ENCODE data around the gene TPM4.
A peak's percentile ranks its signal among the peaks of the same experiment; 100 is the strongest.

TPM4 gene

DNA sequence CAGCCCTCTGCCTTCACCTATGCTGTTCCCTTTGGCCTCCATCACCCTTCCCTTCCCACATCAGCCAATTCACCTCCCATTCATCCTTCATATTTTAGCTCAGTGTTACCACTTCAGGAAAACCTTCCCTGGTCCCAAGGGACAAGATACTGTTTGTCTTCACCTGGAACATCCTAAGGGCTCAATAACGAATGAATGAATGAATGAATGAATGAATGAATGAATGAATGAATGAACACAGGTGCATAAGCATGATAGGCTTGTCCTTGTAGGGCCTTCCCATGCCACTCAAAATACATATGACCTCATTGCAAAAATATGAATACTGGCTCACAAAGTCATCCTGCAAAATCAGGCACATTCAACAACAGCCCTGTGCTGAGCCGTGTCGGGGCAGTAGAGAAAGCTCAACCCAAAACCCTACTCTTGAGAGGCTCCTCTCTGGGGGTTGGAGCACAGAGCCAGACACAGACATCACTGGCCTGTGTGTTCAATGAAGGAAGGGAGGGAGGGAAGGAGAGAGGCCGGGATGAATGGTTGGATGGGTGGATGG, 33.7 kb upstream of the TPM4 start:
- no peak for DNase-seq (ENCODE audit: extremely low spot score)
- POLR2A ChIA-PET = interaction anchor here (2.9 kb wide), 1 partner anchor 143 kb away, joined by 17 read pairs; the partner anchor contains the start of gene FAM32A
- CTCF ChIA-PET = interaction anchor here (1.0 kb wide), 1 partner anchor 132 kb away, joined by 3 read pairs; no protein-coding TSS in a partner anchor
- TF ChIP-seq ELF4 (IDR thresholded peaks at IDR 0.05) (no peak), L3MBTL2 (conservative IDR thresholded peaks at IDR 0.05) (no peak), FOXK2 (IDR thresholded peaks at IDR 0.05) (no peak), TARDBP (IDR thresholded peaks at IDR 0.05) (no peak), ZNF384 (IDR thresholded peaks at IDR 0.05) (no peak), CTBP1 (IDR thresholded peaks at IDR 0.05; ENCODE audit: borderline replicate concordance) (no peak)
- TF ChIP-seq, protein P1, sequence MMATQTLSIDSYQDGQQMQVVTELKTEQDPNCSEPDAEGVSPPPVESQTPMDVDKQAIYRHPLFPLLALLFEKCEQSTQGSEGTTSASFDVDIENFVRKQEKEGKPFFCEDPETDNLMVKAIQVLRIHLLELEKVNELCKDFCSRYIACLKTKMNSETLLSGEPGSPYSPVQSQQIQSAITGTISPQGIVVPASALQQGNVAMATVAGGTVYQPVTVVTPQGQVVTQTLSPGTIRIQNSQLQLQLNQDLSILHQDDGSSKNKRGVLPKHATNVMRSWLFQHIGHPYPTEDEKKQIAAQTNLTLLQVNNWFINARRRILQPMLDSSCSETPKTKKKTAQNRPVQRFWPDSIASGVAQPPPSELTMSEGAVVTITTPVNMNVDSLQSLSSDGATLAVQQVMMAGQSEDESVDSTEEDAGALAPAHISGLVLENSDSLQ (IDR thresholded peaks at IDR 0.05) = no peak

- no peak for TF ChIP-seq L3MBTL2 (conservative IDR thresholded peaks at IDR 0.05)
- TF ChIP-seq ARNT (IDR thresholded peaks at IDR 0.05) = no peak
- POLR2A ChIA-PET = no interaction called here
- CTCF ChIA-PET = no interaction called here
Observed at GRCh38 chr19:16043156-16043757, 33.0 kb upstream of the TPM4 start.

DNA sequence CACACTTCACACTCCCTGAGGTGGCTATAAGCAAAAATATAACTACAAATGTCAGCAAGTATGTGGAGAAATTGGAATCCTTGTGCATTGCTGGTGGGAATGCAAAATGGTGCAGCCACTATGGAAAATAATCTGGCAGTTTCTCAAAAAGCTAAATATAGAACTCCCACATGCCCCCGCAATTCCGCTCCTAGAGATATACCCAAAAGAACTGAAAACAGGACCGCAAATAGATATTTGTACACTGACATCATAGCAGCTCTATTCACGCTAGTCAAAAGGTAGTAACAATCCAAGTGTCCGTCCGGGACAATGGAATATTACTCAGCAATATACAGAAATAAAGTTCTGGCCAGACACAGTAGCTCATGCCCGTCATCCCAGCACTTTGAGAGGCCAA, 31.5 kb upstream of the TPM4 start:
- DNase-seq (ENCODE audit: extremely low spot score) = no peak
- TF ChIP-seq ELF4 (IDR thresholded peaks at IDR 0.05) (no peak), CTBP1 (IDR thresholded peaks at IDR 0.05; ENCODE audit: borderline replicate concordance) (no peak), FOXM1 (IDR thresholded peaks at IDR 0.05; ENCODE audit: borderline replicate concordance) (no peak), L3MBTL2 (conservative IDR thresholded peaks at IDR 0.05) (no peak), SUZ12 (IDR thresholded peaks at IDR 0.05) (no peak), NFRKB (IDR thresholded peaks at IDR 0.05) (no peak), ARNT (IDR thresholded peaks at IDR 0.05) (no peak), LEF1 (IDR thresholded peaks at IDR 0.05; ENCODE audit: borderline replicate concordance) (no peak), BHLHE40 (IDR thresholded peaks at IDR 0.05; ENCODE audit: borderline replicate concordance) (no peak), HDGF (IDR thresholded peaks at IDR 0.05; ENCODE audit: borderline replicate concordance) (no peak), SP1 (IDR thresholded peaks at IDR 0.05) (no peak), ZNF384 (IDR thresholded peaks at IDR 0.05) (no peak), TARDBP (IDR thresholded peaks at IDR 0.05) (no peak), FOXK2 (IDR thresholded peaks at IDR 0.05) (no peak), FOXA1 (IDR thresholded peaks at IDR 0.05) (no peak)
- POLR2A ChIA-PET = no interaction called here
- CTCF ChIA-PET = interaction anchor here (0.6 to 0.7 kb wide), 2 partner anchors 66 to 133 kb away, joined by 3 read pairs; no protein-coding TSS in a partner anchor

More at GRCh38 chr19:16043156-16043757, 33.0 kb upstream of the TPM4 start:
- no peak for DNase-seq (ENCODE audit: extremely low spot score)

GRCh38 chr19:16045171-16045570, 31.1 kb upstream of the TPM4 start:
- DNase-seq (ENCODE audit: extremely low spot score) = no peak
- ChIA-PET CTCF (interaction anchor here (0.7 kb wide), 1 partner anchor 66 kb away, joined by 3 read pairs; no protein-coding TSS in a partner anchor), POLR2A (no interaction called here)
- no peak for TF ChIP-seq FOXA1 (IDR thresholded peaks at IDR 0.05)
- no peak for TF ChIP-seq L3MBTL2 (conservative IDR thresholded peaks at IDR 0.05)
- no peak for TF ChIP-seq LEF1 (IDR thresholded peaks at IDR 0.05; ENCODE audit: borderline replicate concordance)
- no peak for TF ChIP-seq BHLHE40 (IDR thresholded peaks at IDR 0.05; ENCODE audit: borderline replicate concordance)
- no peak for TF ChIP-seq SP1 (IDR thresholded peaks at IDR 0.05)
- no peak for TF ChIP-seq SUZ12 (IDR thresholded peaks at IDR 0.05)
- no peak for TF ChIP-seq ZNF384 (IDR thresholded peaks at IDR 0.05)

DNA sequence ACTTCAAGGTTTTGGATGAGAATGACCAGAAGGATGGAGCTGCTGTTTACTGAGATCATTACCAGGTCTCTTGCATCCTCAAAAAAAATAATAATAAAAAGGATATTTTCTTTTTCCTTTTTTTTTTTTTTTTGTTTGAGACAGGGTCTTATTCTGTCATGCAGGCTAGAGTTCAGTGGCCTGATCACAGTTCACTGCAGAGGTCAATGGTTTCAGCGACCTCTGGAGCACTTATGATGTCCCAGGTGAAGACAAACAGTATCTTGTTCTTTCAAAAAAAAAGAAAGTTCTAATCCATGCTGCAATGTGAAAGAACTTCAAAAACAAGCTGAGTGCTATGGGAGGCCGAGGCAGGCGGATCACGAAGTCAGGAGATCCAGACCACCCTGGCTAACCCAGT, 30.4 kb upstream of the TPM4 start:
- DNase-seq (ENCODE audit: extremely low spot score) = no peak
- TF ChIP-seq, protein P1 (IDR thresholded peaks at IDR 0.05) = no peak
- TF ChIP-seq TARDBP (IDR thresholded peaks at IDR 0.05) (no peak), CTBP1 (IDR thresholded peaks at IDR 0.05; ENCODE audit: borderline replicate concordance) (no peak), ELF4 (IDR thresholded peaks at IDR 0.05) (no peak), ZNF384 (IDR thresholded peaks at IDR 0.05) (no peak), HDGF (IDR thresholded peaks at IDR 0.05; ENCODE audit: borderline replicate concordance) (no peak), LEF1 (IDR thresholded peaks at IDR 0.05; ENCODE audit: borderline replicate concordance) (no peak), L3MBTL2 (conservative IDR thresholded peaks at IDR 0.05) (no peak), BHLHE40 (IDR thresholded peaks at IDR 0.05; ENCODE audit: borderline replicate concordance) (no peak), SUZ12 (IDR thresholded peaks at IDR 0.05) (no peak), FOXA1 (IDR thresholded peaks at IDR 0.05) (no peak), SP1 (IDR thresholded peaks at IDR 0.05) (no peak)
- ChIA-PET CTCF (no interaction called here), POLR2A (no interaction called here)

- POLR2A ChIA-PET = no interaction called here
- no peak for TF ChIP-seq SP1 (IDR thresholded peaks at IDR 0.05)
- no peak for TF ChIP-seq FOXK2 (IDR thresholded peaks at IDR 0.05)
- no peak for TF ChIP-seq L3MBTL2 (conservative IDR thresholded peaks at IDR 0.05)
- CTCF ChIA-PET = no interaction called here
- no peak for DNase-seq (ENCODE audit: extremely low spot score)
Observed at GRCh38 chr19:16048583-16048982, 27.7 kb upstream of the TPM4 start.

DNA sequence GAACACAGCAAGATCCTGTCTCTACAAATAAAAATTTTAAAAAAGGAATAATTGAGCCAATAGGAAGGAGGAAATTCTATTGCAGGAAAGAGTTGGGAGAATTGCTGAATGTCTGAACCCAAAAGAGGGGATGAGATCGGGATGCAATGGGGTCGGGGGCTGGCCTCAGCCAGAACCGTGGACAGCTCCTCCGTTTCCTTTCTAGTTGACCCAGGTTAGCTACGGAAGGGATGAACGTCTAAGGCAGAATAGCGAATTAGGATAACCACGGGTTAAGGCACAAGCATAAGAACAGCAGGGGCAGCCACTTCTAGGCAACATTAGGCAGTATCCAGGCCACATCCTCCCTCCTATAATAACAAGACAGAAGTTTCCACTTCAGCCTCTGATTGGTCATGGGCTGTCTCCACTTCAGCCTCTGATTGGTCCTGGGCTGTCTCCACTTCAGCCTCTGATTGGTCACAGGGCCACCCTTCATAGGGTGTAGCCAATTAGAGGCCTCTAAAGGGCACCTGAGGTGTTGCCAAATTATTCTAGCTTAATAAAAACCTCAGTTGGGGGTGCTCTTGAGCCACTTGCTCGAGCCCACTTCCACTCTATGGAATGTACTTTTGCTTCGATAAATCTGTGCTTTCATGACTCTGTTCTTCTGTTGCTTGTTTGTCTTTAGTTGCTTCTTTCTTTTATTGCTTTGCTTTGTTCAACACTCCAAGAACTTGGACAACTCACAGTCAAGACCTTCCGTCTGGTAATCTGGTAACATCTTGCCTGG, 24.9 kb upstream of the TPM4 start:
- TF ChIP-seq TARDBP (IDR thresholded peaks at IDR 0.05) = no peak
- TF ChIP-seq, protein P1 (IDR thresholded peaks at IDR 0.05) = peak; percentile 20; the same call in 1 of the 2 replicates
- POLR2A ChIA-PET = no interaction called here
- no peak for DNase-seq (ENCODE audit: extremely low spot score)
- CTCF ChIA-PET = no interaction called here

Measured in HEK293T (cell line).